ENCODE data around the gene PLEKHB1.

GRCh38 chr11:73598719-73599379, 47.5 kb upstream of the PLEKHB1 start:
- TF ChIP-seq SRF (IDR thresholded peaks at IDR 0.05; ENCODE audit: low read depth) (0 out of 2 replicates have a peak, but pooled peaks have one; percentile 5), EZH2 (IDR thresholded peaks at IDR 0.05) (no peak), YY1 (IDR thresholded peaks at IDR 0.05; ENCODE audit: extremely low read depth, insufficient replicate concordance, low read depth, low read length) (no peak), CEBPB (IDR thresholded peaks at IDR 0.05; ENCODE audit: low read depth) (no peak), POLR2AphosphoS5 (IDR thresholded peaks at IDR 0.05; ENCODE audit: low read depth, low read length) (no peak), REST (IDR thresholded peaks at IDR 0.05; ENCODE audit: low read depth) (no peak), JUND (IDR thresholded peaks at IDR 0.05) (no peak)
- TF ChIP-seq, protein P1, sequence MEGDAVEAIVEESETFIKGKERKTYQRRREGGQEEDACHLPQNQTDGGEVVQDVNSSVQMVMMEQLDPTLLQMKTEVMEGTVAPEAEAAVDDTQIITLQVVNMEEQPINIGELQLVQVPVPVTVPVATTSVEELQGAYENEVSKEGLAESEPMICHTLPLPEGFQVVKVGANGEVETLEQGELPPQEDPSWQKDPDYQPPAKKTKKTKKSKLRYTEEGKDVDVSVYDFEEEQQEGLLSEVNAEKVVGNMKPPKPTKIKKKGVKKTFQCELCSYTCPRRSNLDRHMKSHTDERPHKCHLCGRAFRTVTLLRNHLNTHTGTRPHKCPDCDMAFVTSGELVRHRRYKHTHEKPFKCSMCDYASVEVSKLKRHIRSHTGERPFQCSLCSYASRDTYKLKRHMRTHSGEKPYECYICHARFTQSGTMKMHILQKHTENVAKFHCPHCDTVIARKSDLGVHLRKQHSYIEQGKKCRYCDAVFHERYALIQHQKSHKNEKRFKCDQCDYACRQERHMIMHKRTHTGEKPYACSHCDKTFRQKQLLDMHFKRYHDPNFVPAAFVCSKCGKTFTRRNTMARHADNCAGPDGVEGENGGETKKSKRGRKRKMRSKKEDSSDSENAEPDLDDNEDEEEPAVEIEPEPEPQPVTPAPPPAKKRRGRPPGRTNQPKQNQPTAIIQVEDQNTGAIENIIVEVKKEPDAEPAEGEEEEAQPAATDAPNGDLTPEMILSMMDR (IDR thresholded peaks at IDR 0.05 in 2 of 3, conservative IDR thresholded peaks at IDR 0.05 in 1 of 3; ENCODE audit: borderline replicate concordance in 1 of 3, insufficient read depth in 1 of 3, low read depth in 2 of 3, low read length in 2 of 3): no peak

Measured in HCT116 (cell line).